Posterior cingulate gyrus (tissue), 11 donors: ENCODE data around the gene NTSR1.

Experiments
- DNase-seq, 10 donors: peaks; one replicate each; pipeline versions ENCODE4 v3.0.0 to v3.0.0-alpha.2; 2020 to 2021; ENCODE audit warnings: mixed read lengths in 3 of 10
- intact Hi-C: fragments of 100-400 bp; cut with DNase I; formaldehyde crosslinking; loops from one replicate; pipeline ENCODE4 v1.15.1; 2023

NTSR1 gene

DNA sequence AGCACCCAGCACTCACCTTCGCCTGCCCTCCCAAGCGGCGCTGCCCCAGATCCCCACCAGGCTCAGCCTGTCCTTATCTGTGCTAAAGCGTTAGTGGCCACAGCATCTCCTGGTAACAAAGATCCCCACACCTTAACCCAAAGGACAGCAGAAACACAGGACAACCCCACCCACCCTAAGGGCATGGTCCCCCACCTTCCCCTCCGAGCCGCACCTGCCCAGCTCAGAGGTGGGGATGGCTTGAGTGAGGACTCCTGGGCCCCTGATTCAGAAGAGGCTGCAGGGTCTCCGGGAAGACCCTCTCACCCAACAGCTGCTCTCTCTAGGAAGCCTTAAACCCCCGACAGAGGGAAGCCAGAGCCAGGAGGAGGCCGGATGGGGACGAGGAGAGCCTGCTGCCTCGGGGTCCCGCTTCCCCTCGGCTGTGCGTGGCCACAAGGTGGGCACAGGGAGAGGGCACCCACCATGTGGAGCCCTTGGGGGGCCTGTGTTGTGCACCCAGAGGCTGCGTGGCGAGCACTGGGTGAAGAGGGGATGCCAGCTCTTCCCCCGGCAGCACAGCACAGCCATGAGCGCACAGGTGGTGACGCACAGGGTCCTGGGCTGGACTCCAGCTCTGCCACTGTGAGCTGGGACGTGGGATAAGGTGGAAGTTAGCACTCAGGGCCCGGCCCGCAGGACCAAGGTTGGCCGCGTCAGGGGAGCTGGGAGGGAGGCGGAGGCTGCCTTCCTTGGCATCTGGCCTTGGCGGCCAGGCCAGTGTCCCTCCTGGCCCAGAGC is 55.7 kb downstream of the NTSR1 start:
- peak in 3 of 10 donors; percentile 50 to 80 (median 78) for DNase-seq
- intact Hi-C loops: no loop called here

DNA sequence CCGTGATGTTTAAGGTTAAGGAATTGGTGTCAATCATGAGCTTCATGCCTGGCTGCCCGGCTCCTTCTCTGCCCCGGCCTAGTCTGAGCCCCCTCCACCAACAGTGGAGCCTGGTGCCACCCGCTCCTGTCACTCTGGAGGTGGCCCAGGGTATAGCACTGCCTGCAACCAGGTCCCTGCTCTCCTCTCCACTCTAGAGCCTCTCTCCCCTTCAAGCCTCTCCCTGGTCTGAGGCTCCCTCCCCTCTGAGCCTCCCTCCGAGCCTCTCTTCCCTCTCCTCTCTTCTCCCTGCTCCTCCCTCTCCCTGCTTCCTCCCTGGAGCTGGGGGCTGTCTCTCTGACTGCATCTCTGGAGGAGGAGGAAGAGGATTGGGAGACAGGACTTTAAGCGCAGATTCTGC is 56.4 kb downstream of the NTSR1 start:
- intact Hi-C loops: no loop called here
- peak in 3 of 10 donors; percentile 23 to 68 (median 61) for DNase-seq

DNA sequence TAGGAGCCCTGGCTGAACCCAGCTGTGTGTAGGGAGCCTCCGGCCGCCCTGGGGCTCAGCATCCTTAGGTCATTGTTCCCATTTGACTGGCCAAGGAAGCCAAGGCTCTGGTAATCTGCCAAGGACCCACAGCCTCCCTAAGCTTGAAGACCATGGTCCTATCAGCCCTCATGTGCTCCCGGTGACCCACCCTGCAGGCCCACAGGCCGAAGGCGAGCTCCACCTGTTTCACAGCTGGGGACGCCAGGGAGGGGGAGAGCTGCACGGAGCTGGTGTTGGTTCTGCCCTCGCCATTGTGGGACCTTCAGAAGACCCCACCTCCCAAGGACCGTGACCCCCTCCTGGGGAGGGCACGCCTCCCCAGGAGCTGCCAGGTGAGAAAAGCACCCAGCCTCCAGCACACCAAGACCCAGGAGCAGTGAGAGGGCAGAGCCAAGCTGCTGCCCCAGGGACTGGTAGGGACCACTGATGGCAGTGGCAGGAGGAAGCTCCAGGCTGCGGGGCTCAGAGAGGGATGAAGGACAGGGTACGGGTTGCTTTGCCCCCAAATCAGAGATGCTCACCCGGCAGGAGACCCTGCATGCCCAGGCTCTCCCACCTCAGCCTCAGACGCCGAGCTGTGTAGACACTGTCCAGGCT is 56.9 kb downstream of the NTSR1 start:
- intact Hi-C loops: no loop called here
- peak in 2 of 10 donors; percentile 31 to 64 for DNase-seq

- peak in 3 of 10 donors; percentile 32 to 75 (median 46) for DNase-seq
- intact Hi-C loops: no loop called here
Observed at GRCh38 chr20:62766071-62766450, 57.4 kb downstream of the NTSR1 start.

DNA sequence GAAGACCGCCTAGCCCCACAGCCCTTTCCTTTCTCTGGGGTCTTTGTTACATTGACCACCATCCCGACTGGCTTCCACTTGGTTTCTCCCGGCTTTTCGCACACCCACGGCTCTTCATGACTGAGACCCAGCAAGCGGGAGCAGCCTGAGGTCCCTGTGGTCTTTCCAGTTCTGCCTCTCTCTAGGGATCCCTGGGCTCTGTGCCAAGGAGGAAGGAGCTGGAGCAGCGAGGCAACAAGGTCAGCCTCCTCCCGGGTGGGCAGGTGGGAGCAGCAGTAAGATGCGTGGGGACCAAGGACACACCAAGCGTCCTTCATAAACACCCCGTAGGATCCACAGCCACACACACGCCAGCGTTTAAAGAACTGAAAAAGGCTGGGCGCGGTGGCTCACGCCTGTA is 58.1 kb downstream of the NTSR1 start:
- DNase-seq: peak in 3 of 10 donors; percentile 48 to 70 (median 70)
- intact Hi-C loops: no loop called here

DNA sequence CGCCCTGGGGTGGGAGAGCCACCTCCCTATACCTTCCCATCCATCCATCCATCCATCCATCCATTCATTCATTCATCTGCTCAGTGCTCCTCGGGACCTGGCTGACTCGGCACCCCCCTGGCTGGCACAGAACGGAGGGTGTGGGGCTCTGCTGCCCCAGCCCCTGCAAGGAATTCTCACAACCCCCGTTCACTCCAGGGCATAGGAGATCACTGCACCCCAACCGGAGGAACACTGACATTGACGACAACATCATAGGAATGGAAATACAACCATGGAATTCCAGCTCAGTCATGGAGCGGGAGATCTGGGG is 59.6 kb downstream of the NTSR1 start:
- intact Hi-C loops: no loop called here
- peak in 1 of 10 donors; percentile 61 for DNase-seq

DNA sequence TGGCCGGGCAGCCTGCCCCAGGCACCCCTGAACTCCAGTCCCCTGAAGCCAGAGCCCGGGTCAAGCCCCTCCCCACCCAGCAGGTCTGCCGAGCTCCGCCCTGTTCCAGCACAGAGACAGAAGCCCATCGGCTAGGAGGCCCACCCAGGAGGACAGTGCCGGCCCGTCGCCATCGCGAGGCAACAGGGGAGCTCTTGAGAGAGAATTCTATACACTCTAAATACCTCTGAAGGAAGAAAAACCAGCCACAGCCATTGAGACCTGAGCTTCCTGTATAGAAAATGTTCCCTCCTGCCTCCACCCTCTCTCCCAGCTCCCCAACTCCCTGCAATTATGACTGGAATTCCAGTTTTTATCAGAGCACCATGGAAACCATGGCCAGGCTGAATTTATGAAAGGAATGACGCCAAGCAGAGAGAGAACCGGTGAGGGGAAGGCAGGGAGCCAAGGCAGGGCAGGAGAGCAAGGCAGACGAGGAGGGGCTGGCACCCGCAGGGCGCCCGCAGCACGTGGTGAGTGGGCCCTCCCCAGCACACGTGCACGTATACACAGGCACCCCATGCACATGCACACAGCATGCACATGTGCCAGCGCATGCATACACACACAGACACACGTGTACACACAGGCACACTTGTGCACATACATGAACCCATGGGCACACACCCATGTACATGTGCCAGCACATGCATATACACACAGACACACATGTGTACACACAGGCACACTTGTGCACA is 60.1 kb downstream of the NTSR1 start:
- peak in 4 of 10 donors; percentile 35 to 81 (median 71) for DNase-seq
- intact Hi-C loops: no loop called here

- peak in 3 of 10 donors; percentile 60 to 69 (median 68) for DNase-seq
- intact Hi-C loops: no loop called here
Observed at GRCh38 chr20:62769346-62770071, 60.9 kb downstream of the NTSR1 start.

GRCh38 chr20:62770111-62770910 is 61.7 kb downstream of the NTSR1 start:
- DNase-seq: peak in 3 of 10 donors; percentile 61 to 78 (median 69)
- intact Hi-C loops: no loop called here

- peak in 3 of 10 donors; percentile 46 to 61 (median 53) for DNase-seq
- intact Hi-C loops: no loop called here
Observed at GRCh38 chr20:62770916-62771315, 62.3 kb downstream of the NTSR1 start.

DNA sequence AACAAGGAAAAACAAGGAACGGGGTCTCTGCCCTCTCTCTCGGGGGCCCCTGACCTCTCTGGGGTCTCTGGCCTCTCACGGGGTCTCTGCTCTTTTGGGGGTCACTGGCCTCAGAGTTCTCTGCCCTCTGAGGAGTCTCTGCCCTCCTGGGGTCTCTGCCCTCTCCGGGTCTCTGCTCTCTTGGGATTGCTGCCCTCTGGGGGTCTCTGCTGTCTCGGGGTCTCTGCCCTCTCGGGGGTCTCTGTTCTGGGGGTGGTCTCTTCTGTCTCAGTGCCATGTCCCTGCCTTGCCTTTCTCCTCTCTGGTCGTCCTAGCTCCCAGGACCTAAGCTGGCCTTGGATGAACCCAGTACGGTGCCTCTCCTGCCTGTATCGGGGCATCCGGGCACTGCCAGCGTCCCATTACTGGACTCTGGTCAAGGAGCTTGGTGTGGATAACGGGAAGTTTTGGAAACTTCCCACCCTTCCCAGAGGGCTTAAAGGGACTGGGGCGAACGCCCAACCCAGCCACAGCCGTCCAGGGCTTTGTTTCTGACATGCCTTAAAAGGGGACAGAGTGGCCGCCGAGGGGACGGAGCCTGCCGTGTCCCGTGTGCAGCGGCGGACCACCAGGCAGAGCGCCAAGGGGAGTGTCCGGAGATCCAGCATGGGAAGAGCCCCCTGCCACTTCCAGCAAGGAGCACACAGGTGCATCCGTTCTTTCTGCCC is 62.9 kb downstream of the NTSR1 start:
- intact Hi-C loops: no loop called here
- peak in 3 of 10 donors; percentile 31 to 66 (median 31) for DNase-seq

DNA sequence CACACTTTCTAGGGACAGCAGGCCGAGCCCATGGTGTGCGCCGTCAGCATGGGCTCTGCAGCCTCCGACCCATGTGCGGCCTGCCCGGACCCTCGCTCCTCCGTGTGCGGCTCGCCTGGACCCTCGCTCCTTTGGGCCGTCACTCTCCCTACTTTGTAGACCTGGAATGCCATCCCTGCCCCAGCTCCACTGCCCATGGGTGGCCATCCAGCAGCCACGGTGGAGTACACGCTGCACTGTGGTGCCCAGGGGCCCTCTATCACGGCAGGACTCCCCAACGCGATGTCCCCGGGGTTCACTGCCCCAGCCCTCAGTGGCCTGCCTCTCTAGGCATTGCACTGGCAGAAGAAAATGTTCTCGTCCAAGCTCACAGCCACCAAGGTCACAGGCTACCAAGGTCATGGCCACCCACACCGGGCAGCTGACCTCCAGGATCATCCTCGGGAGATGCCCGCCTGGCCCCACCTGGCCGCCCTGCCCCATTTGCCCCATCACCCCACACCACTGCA is 63.5 kb downstream of the NTSR1 start:
- intact Hi-C loops: no loop called here
- peak in 3 of 10 donors; percentile 59 to 77 (median 66) for DNase-seq

DNA sequence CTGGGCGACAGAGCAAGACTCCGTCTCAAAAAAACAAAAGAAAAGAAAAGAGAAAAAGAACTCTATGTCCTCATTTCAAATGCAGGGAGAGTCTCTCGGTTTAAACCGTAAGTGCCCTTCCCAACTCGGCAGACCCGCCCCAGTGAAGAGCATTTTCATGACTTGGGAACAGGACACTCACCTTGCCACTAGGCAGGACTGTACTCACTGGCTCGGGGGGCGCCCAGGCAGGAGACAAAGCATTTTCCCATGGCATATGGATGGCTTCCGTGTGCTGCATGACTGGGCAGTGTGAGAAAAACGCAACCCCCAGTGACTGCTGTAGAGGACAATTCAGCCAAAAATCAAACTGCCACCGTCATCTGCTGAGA is 64.0 kb downstream of the NTSR1 start:
- intact Hi-C loops: no loop called here
- DNase-seq: peak in 2 of 10 donors; percentile 55 to 68

- DNase-seq: peak in 3 of 10 donors; percentile 55 to 71 (median 62)
- intact Hi-C loops: no loop called here
Observed at GRCh38 chr20:62772990-62773844, 64.6 kb downstream of the NTSR1 start.

DNA sequence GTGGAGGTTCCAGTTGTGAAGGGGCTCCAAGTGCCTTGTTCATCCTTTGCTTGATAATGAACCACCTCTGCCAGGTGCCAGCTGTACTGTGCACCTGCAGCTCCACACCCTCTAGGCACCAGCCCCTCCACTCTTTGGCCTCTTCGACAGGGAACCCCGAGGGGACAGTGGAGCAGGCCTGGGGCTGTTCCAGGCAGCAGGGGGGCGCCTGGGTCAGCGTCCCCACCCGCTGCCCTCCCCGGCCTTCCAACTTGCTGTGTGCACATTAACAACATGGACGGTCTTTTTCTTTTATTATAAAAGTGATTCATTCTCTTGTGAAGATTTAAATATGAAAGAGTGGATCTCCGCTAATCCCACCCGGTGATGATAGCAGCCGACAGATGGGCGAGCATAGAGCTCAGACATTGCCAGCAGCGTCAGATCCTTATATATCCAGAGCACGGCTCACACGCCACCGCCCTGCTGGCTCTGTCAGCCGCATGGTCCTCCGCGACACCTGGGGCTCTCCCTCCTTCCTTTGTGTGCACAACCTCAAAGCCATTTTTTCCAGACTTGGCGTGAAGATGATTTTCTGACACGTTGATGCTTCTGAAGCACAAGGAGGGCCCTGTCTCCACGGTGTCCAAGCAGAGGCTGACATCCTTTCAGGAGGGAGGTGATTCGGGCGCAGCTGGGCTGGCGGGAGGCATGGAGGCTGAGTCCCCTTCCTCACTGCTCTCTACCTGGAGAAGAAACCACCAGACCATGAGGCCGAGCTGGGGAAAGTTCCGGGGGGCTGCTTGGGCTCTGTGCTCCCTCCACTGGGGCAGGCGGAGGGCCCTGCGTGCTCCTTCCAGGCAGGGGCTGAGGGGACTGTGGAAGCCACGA is 65.4 kb downstream of the NTSR1 start:
- intact Hi-C loops: no loop called here
- peak in 6 of 10 donors; percentile 44 to 93 (median 76) for DNase-seq

DNA sequence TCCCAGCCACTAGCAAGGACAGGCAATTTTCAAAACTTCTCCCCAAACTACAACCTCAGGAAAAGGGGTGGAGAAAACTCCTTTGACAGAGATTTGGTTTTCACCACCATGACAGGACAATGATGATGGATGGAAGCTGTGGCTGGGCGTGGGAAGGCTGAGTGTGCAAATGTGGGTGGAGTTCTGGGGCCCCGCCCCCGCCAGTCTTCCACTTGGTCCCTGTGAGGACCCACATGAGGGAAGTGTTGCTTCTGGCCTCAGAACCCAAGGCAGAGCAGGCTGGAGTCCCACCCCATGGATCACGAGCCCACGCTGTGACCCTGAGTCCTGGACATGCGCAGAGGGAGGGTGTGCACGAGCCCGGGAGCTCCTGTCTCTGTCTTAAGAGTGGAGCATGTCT is 66.1 kb downstream of the NTSR1 start:
- DNase-seq: no peak
- intact Hi-C loops: no loop called here

DNA sequence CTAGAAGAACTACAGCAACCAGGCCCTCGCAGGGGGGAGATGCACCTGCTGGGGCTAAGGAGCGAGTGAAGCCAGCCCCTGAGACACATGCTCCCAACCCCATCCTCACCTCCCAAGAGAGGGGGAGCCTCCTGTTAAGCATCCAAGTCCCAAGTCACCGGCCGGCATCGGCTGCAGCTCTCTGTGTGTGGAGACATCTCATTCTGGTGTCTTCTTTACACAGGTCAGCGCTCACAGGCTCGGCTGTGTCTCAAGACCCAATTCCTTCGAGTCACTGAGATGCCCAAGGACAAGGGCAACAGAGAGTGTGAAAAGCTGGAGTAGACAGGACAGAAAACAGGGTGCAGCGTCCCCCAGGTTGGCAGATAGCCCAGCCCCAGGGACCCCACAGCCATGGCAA is 66.6 kb downstream of the NTSR1 start:
- no peak for DNase-seq
- intact Hi-C loops: no loop called here
